Left lung (tissue), 10 donors: ENCODE measurements around the gene WDR48. TPM values are rescaled to one million over a fixed set of nuclear protein-coding genes. Genes with fewer than 3 reads are reported as not detected.
A peak's percentile ranks its signal among the peaks of the same experiment; 100 is the strongest.

Experiments used
- ATAC-seq: fragments of 200-7000 bp; cut with Tn5 transposase; one replicate; pipeline ENCODE4 v1.9.1; 2020; ENCODE audit warnings: moderate library complexity
- DNase-seq, 4 donors: peaks; one replicate each; pipeline ENCODE4 v3.0.0-alpha.2; 2013 to 2020
- H3K27ac ChIP-seq, 2 donors: fragments of 200-600 bp; sonication (generic) in 1 of 2; one replicate each; pipeline versions ENCODE4 v1.5.0 to v1.8.0; 2020 to 2021
- H3K27me3 ChIP-seq, 2 donors: fragments of 200-600 bp; sonication (generic) in 1 of 2; one replicate each; pipeline versions ENCODE4 v1.5.0 to v1.8.0; 2020 to 2021
- H3K36me3 ChIP-seq, 2 donors: fragments of 200-600 bp; sonication (generic) in 1 of 2; one replicate each; pipeline versions ENCODE4 v1.5.0 to v1.8.0; 2020 to 2021
- H3K4me1 ChIP-seq, 2 donors: fragments of 200-600 bp; one replicate each; pipeline ENCODE4 v1.8.0; 2021
- H3K4me3 ChIP-seq, 2 donors: fragments of 200-600 bp; sonication (generic) in 1 of 2; one replicate each; pipeline versions ENCODE4 v1.5.0 to v1.8.0; 2020 to 2021; ENCODE audit warnings: mild to moderate bottlenecking in 1 of 2
- H3K9me3 ChIP-seq, 2 donors: fragments of 200-600 bp; sonication (generic) in 1 of 2; one replicate each; pipeline versions ENCODE4 v1.5.0 to v1.8.0; 2020 to 2021
- CTCF ChIP-seq, 2 donors: fragments of 200-600 bp; sonication (generic) in 1 of 2; IDR thresholded peaks; one replicate each; pipeline versions ENCODE4 v1.5.0 to v1.8.0; 2021; ENCODE audit warnings: antibody characterized with exemption in 2 of 2
- intact Hi-C, 2 donors: fragments of 100-400 bp; cut with DNase I; formaldehyde crosslinking; loops; one replicate each; pipeline versions ENCODE4 v1.11.2 to v1.14.2; 2022
- polyA plus RNA-seq, 6 donors: library from polyadenylated mRNA; unstranded; fragments of 120-200 nt; gene quantifications; one replicate each; pipeline ENCODE4 v1.2.1, GENCODE V29; 2013; ENCODE audit not compliant: insufficient read length in 6 of 6
- total RNA-seq, 2 donors: library from RNA; stranded (reverse); fragmentation: NEBNext Ultra II Directional; extraction: Animal tissue kit (Norgen Biotek cat#: 25700); gene quantifications; one replicate each; pipeline ENCODE4 v1.2.1, GENCODE V29; 2021
- donor health status: DM: no; HTN: yes; CAD: no.
- donor health status: DM: no; HTN: no; CAD: no.

The WDR48 gene
- total and polyA plus RNA-seq, 8 donors, result 25.1 to 89.8 (median 67.7) TPM

GRCh38 chr3:39062180-39062579, 10.4 kb downstream of the WDR48 start:
- no peak for TF ChIP-seq CTCF (IDR thresholded peaks at IDR 0.05)
- H3K4me1 ChIP-seq, result no peaks in the 10 kb centered on the region
- intact Hi-C loops, result no loop called here
- no peaks in the 10 kb centered on the region for H3K27me3 ChIP-seq
- peaks cover 0 to 15% of the 10 kb centered on the region in 2 donors for H3K36me3 ChIP-seq
- no peak overlapping the region for H3K4me3 ChIP-seq
- H3K9me3 ChIP-seq, result no peaks in the 10 kb centered on the region
- no peak overlapping the region for H3K27ac ChIP-seq
- ATAC-seq, result no peak
- DNase-seq, result no peak

- no peaks in the 10 kb centered on the region for H3K9me3 ChIP-seq
- no peak overlapping the region for H3K27ac ChIP-seq
- no peak for TF ChIP-seq CTCF (IDR thresholded peaks at IDR 0.05)
- intact Hi-C loops, result no loop called here
- no peak overlapping the region for H3K4me3 ChIP-seq
- no peak for DNase-seq
- ATAC-seq, result no peak
- peaks cover 0 to 25% of the 10 kb centered on the region in 2 donors for H3K36me3 ChIP-seq
- H3K27me3 ChIP-seq, result no peaks in the 10 kb centered on the region
- no peaks in the 10 kb centered on the region for H3K4me1 ChIP-seq
Measured at GRCh38 chr3:39063143-39063542, 11.3 kb downstream of the WDR48 start.

- no peak overlapping the region for H3K27ac ChIP-seq
- H3K9me3 ChIP-seq, result no peaks in the 10 kb centered on the region
- no peak for ATAC-seq
- no peak for TF ChIP-seq CTCF (IDR thresholded peaks at IDR 0.05)
- no peak for DNase-seq
- no peaks in the 10 kb centered on the region for H3K4me1 ChIP-seq
- H3K4me3 ChIP-seq, result no peak overlapping the region
- no peaks in the 10 kb centered on the region for H3K27me3 ChIP-seq
- intact Hi-C loops, result no loop called here
- peaks cover 0 to 37% of the 10 kb centered on the region in 2 donors for H3K36me3 ChIP-seq
Measured at GRCh38 chr3:39064646-39065045, 12.8 kb downstream of the WDR48 start.

- H3K9me3 ChIP-seq, result no peaks in the 10 kb centered on the region
- H3K27me3 ChIP-seq, result no peaks in the 10 kb centered on the region
- intact Hi-C loops, result no loop called here
- no peaks in the 10 kb centered on the region for H3K4me1 ChIP-seq
- no peak overlapping the region for H3K4me3 ChIP-seq
- peak in 1 of 4 donors; percentile 5 for DNase-seq
- ATAC-seq, result peak; percentile 57
- no peak overlapping the region for H3K27ac ChIP-seq
- H3K36me3 ChIP-seq, result peaks cover 0 to 43% of the 10 kb centered on the region in 2 donors
- no peak for TF ChIP-seq CTCF (IDR thresholded peaks at IDR 0.05)
Measured at GRCh38 chr3:39065197-39065596, 13.4 kb downstream of the WDR48 start.

GRCh38 chr3:39067286-39067685, 15.5 kb downstream of the WDR48 start:
- no peak for TF ChIP-seq CTCF (IDR thresholded peaks at IDR 0.05)

More at GRCh38 chr3:39067286-39067685, 15.5 kb downstream of the WDR48 start:
- Histone ChIP-seq H3K4me1 (no peaks in the 10 kb centered on the region), H3K27ac (no peak overlapping the region), H3K9me3 (no peaks in the 10 kb centered on the region), H3K4me3 (no peak overlapping the region), H3K27me3 (no peaks in the 10 kb centered on the region), H3K36me3 (peaks cover 0 to 51% of the 10 kb centered on the region in 2 donors)
- DNase-seq, result no peak
- no peak for ATAC-seq
- intact Hi-C loops, result no loop called here
